HepG2 (cell line): ENCODE measurements around the gene PAQR7. TPM values are rescaled to one million over a fixed set of nuclear protein-coding genes. Genes with fewer than 3 reads are reported as not detected.
A peak's percentile ranks its signal among the peaks of the same experiment; 100 is the strongest.

Source experiments
- ATAD3A ChIP-seq: sonication (generic); formaldehyde crosslinking; IDR thresholded peaks from 2 replicates; pipeline ENCODE4 v1.4.0; 2020; ENCODE audit warnings: missing genetic modification reagents
- HMGA1 ChIP-seq: sonication (generic); formaldehyde crosslinking; conservative IDR thresholded peaks from 2 replicates; pipeline ENCODE4 v1.4.0; 2020; ENCODE audit warnings: missing genetic modification reagents
- MED8 ChIP-seq: sonication (generic); formaldehyde crosslinking; IDR thresholded peaks from 2 replicates; pipeline ENCODE4 v1.8.1; 2023; ENCODE audit warnings: mild to moderate bottlenecking, missing genetic modification reagents; ENCODE audit not compliant: insufficient replicate concordance
- POLR2AphosphoS5 ChIP-seq: IDR thresholded peaks from 2 replicates; pipeline ENCODE4 v1.6.1; 2012; ENCODE audit warnings: low read depth, low read length
- POLR2G ChIP-seq: fragments of 200-400 bp; formaldehyde crosslinking; IDR thresholded peaks from 2 replicates; pipeline ENCODE4 v1.6.1; 2018; ENCODE audit warnings: mild to moderate bottlenecking, low read depth, low read length, moderate library complexity
- SRSF9 ChIP-seq: fragments of 200-400 bp; formaldehyde crosslinking; IDR thresholded peaks from 2 replicates; pipeline ENCODE4 v1.6.1; 2018; ENCODE audit warnings: borderline replicate concordance, mild to moderate bottlenecking, low read depth, low read length; ENCODE audit not compliant: insufficient read depth, poor library complexity, severe bottlenecking
- TOPORS ChIP-seq: sonication (generic); formaldehyde crosslinking; IDR thresholded peaks from 2 replicates; pipeline ENCODE4 v1.8.0; 2023; ENCODE audit warnings: mild to moderate bottlenecking, missing genetic modification reagents
- ZNF138 ChIP-seq: sonication (generic); formaldehyde crosslinking; IDR thresholded peaks from 2 replicates; pipeline ENCODE4 v1.5.0; 2020; ENCODE audit warnings: mild to moderate bottlenecking, low read depth, missing genetic modification reagents
- ZNF160 ChIP-seq: sonication (generic); formaldehyde crosslinking; IDR thresholded peaks from 2 replicates; pipeline ENCODE4 v1.8.0; 2022; ENCODE audit warnings: mild to moderate bottlenecking, inconsistent platforms, missing genetic modification reagents
- ZNF281 ChIP-seq: sonication (generic); formaldehyde crosslinking; IDR thresholded peaks from 2 replicates; pipeline ENCODE4 v1.4.0; 2020; ENCODE audit warnings: missing genetic modification reagents, borderline replicate concordance
- ZNF530 ChIP-seq: sonication (generic); formaldehyde crosslinking; IDR thresholded peaks from 2 replicates; pipeline ENCODE4 v1.5.0; 2020; ENCODE audit warnings: low read depth, mild to moderate bottlenecking, missing genetic modification reagents
- ZNF569 ChIP-seq: sonication (generic); formaldehyde crosslinking; IDR thresholded peaks from 2 replicates; pipeline ENCODE4 v1.5.0; 2020; ENCODE audit warnings: mild to moderate bottlenecking, missing genetic modification reagents, moderate library complexity, borderline replicate concordance
- ZNF615 ChIP-seq: sonication (generic); formaldehyde crosslinking; IDR thresholded peaks from 2 replicates; pipeline ENCODE4 v1.5.0; 2020; ENCODE audit warnings: mild to moderate bottlenecking, missing genetic modification reagents, borderline replicate concordance
- ZNF737 ChIP-seq: sonication (generic); formaldehyde crosslinking; IDR thresholded peaks from 2 replicates; pipeline ENCODE4 v1.5.0; 2020; ENCODE audit warnings: missing genetic modification reagents, mild to moderate bottlenecking, borderline replicate concordance
- ZNF878 ChIP-seq: sonication (generic); formaldehyde crosslinking; IDR thresholded peaks from 2 replicates; pipeline ENCODE4 v1.8.1; 2023; ENCODE audit warnings: mild to moderate bottlenecking, missing genetic modification reagents, moderate library complexity
- polyA plus RNA-seq, 8 experiments: library from polyadenylated mRNA; depleted of rRNA in 3 of 8; stranded (reverse) in 7 of 8; unstranded in 1 of 8; fragments of >200 nt; fragmentation: Illumina TruSeq in 4 of 8; extraction: Trizol in 4 of 8; gene quantifications; 2 replicates each; pipeline versions ENCODE4 v1.2.1 to v1.2.3, GENCODE V29; 2011 to 2016; ENCODE audit warnings: low read depth in 4 of 8, missing spikeins in 1 of 8, mixed read lengths in 1 of 8; ENCODE audit not compliant: insufficient read depth in 1 of 8
- total RNA-seq, 5 experiments: library from RNA; depleted of rRNA; stranded (reverse); fragments of >200 nt; fragmentation: Illumina TruSeq; extraction: Trizol; gene quantifications; 2 replicates each; pipeline ENCODE4 v1.2.3, GENCODE V29; 2016; ENCODE audit warnings: low read depth in 1 of 5
- TF ChIP-seq, protein P1 (sequence below), 2 experiments: sonication (generic) in 1 of 2; formaldehyde crosslinking in 1 of 2; IDR thresholded peaks; 2 replicates each; pipeline versions ENCODE4 v1.4.0 to v1.6.1; 2016 to 2020; ENCODE audit warnings: borderline replicate concordance in 1 of 2, low read depth in 1 of 2, mild to moderate bottlenecking in 1 of 2, missing genetic modification reagents in 1 of 2

Gene PAQR7
- total and polyA plus RNA-seq, 2 of the 13 experiments (the other 11 are each of a cell fraction or from before 2014, with no cell fraction given): 13.2 to 16.6 TPM

GRCh38 chr1:25905680-25906643 is 30.5 kb upstream of the PAQR7 start, which contains the start of gene STMN1 (continued):
- no peak for TF ChIP-seq HMGA1
- TF ChIP-seq ZNF160 (CRISPR knock-in tag): peak; percentile 31; the same call in 1 of the 2 replicates
- TF ChIP-seq TOPORS (CRISPR knock-in tag): no peak
- TF ChIP-seq POLR2AphosphoS5: peak; percentile 95
- no peak for TF ChIP-seq SRSF9
- no peak for TF ChIP-seq ATAD3A (CRISPR knock-in tag)
- TF ChIP-seq ZNF281: peak; percentile 76; the same call in 1 of the 2 replicates
- peak; percentile 88 for TF ChIP-seq POLR2G
- TF ChIP-seq ZNF737 (CRISPR knock-in tag): no peak
- no peak for TF ChIP-seq ZNF878 (CRISPR knock-in tag)
- peak; percentile 53 for TF ChIP-seq MED8 (CRISPR knock-in tag)
- TF ChIP-seq, protein P1, sequence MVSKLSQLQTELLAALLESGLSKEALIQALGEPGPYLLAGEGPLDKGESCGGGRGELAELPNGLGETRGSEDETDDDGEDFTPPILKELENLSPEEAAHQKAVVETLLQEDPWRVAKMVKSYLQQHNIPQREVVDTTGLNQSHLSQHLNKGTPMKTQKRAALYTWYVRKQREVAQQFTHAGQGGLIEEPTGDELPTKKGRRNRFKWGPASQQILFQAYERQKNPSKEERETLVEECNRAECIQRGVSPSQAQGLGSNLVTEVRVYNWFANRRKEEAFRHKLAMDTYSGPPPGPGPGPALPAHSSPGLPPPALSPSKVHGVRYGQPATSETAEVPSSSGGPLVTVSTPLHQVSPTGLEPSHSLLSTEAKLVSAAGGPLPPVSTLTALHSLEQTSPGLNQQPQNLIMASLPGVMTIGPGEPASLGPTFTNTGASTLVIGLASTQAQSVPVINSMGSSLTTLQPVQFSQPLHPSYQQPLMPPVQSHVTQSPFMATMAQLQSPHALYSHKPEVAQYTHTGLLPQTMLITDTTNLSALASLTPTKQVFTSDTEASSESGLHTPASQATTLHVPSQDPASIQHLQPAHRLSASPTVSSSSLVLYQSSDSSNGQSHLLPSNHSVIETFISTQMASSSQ (IDR thresholded peaks at IDR 0.05; ENCODE audit: low read depth): no peak
- TF ChIP-seq, protein P1 (CRISPR knock-in tag; IDR thresholded peaks at IDR 0.05; ENCODE audit: borderline replicate concordance): 0 out of 2 replicates have a peak, but pooled peaks have one; percentile 22
- no peak for TF ChIP-seq ZNF138
- TF ChIP-seq ZNF615 (CRISPR knock-in tag): no peak
- no peak for TF ChIP-seq ZNF569
- TF ChIP-seq ZNF530 (CRISPR knock-in tag): no peak
